HG03025 (cell line): ENCODE data around the gene SPIRE2.
"Not testable (repeated sequence)": the region's sequence is repeated elsewhere in the genome, so short reads cannot be mapped to it uniquely, and the experiment has no call there.

ENCODE experiments used
- ATAC-seq: cut with Tn5 transposase; IDR thresholded peaks from one replicate; pipeline ENCODE4 v1.9.1; 2021; ENCODE audit warnings: mild to moderate bottlenecking, moderate library complexity; ENCODE audit not compliant: unreplicated experiment, low FRiP score

SPIRE2 gene

DNA sequence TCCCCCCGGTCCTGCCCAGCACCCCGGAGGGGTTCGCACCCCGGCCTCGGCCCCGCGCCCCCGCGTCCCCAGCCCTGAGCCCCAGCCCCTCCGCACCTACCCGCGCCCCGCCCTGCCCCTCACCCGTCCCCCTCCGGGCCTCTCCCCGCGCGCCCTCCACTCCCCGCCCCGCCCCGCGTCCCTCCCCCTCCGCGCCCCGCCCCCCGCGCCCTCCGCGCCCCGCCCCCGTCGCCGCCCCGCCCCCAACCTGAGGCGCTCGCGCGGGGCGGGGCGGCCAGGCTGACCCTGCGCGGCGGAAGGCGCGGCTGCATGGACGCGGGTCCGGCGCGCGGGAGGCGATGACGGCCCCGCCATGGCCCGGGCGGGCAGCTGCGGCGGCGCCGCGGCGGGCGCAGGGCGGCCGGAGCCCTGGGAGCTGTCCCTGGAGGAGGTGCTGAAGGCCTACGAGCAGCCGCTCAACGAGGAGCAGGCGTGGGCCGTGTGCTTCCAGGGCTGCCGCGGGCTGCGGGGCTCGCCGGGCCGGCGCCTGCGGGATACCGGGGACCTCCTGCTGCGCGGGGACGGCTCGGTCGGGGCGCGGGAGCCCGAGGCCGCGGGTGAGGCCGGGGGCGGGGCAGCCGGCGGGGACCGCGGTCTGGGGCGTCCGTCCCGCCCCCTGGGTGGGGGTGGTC lies at the start of gene SPIRE2:
TSS of gene SPIRE2 (plus strand) at position 277 of the 671 bp plus-strand sequence. CDS start at position 353, 76 bp downstream.
- no peak for ATAC-seq

DNA sequence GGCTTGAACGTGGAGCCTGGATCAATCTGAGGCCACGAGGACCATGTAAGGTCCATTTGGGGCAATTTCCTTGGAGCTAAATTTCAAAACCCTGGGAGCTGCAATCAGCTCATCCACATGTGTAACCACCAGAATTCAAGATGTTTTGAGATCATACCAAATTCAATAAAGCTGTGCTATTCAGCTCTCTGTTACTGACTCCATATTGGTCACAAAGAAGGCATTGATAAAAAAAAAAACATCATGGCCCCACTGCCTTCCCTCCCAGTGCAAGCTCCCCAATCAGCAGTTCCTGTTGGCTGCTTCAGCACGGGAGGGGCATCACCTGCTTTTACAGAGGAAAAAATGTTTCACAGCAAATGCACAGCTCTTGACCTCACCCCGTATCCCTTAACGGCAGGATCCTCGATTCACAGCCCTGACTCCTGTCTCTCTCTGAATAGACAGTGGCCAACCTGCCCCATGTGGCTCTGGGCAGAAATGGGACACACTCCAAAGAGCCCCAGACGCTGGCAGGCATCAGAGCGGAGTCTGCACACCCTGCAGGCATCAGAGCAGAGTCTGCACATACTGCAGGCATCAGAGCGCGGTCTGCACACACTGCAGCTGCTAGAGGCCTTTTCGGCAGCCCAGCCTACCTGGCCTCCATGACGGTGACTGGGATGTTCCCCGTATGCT lies 48.9 kb upstream of the SPIRE2 start:
- ATAC-seq, result no peak

GRCh38 chr16:89779909-89780305 lies 48.4 kb upstream of the SPIRE2 start:
- no peak for ATAC-seq

GRCh38 chr16:89782489-89782888 lies 45.8 kb upstream of the SPIRE2 start:
- no peak for ATAC-seq

DNA sequence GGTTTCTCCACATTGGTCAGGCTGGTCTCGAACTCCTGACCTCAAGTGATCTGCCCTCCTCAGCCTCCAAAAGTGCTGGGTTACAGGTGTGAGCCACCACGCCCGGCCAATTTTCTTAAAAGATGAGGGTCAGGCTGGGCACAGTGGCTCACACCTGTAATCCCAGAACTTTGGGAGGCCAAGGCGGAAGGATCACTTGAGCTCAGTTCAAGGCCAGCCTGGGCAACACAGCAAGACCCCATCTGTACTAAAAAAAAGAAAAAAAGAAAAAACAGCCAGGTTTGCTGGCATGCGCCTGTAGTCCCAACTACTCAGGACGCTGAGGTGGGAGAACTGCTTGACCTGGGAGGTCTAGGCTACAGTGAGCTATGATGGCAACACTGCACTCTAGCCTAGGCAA lies 44.3 kb upstream of the SPIRE2 start:
- not testable (repeated sequence) for ATAC-seq

- no peak for ATAC-seq
Measured at GRCh38 chr16:89784406-89784805, 43.9 kb upstream of the SPIRE2 start.

DNA sequence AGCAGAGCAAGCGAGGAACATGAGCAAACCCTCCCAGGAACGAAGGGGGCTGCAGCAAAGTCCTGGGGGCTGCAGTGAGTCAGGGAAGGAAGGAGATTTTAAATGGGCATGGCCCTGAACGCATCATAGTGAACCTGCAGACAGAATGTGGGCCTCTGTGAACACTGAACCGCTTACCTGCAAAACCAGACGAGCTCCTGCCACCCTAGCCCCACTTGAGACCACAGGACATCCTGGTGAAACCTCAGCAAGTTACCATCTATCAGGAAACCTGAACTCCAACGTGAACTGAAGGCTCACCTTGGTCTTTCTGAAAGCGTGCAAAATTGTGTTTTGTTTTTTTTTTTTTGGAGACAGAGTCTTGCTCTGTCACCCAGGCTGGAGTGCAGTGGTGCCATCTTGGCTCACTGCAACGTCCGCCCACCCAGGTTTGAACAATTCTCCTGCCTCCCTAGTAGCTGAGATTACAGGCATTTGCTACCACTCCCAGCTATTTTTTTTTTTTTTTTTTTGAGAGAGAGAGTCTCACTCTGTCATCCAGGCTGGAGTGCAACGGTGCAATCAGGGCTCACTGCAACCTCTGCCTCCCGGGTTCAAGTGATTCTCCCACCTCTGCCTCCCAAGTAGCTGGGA lies 42.6 kb upstream of the SPIRE2 start:
- ATAC-seq, result no peak

GRCh38 chr16:89786474-89787364 lies 41.6 kb upstream of the SPIRE2 start:
- no peak for ATAC-seq

DNA sequence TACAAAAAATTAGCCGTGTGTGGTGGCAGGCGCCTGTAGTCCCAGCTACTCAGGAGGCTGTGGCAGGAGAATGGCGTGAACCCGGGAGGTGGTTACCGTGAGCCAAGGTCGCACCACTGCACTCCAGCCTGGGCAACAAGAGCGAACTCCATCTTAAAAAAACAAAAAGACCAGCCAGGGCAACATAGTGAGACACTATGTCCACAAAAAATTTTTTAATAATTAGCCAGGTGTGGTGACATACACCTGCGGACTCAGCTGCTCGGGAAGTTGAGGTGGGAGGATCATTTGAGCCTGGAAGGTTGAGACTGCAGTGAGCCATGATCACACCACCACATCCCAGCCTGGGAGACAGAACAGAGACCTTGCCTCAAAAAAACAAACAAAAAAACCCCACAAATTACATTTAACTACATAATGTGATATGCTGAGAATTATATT lies 40.9 kb upstream of the SPIRE2 start:
- ATAC-seq, result no peak

- ATAC-seq, result no peak
Measured at GRCh38 chr16:89791278-89791995, 36.8 kb upstream of the SPIRE2 start.

- not testable (repeated sequence) for ATAC-seq
Measured at GRCh38 chr16:89793092-89793491, 35.2 kb upstream of the SPIRE2 start.

- no peak for ATAC-seq
Measured at GRCh38 chr16:89793955-89794354, 34.3 kb upstream of the SPIRE2 start.

GRCh38 chr16:89795676-89796075 lies 32.6 kb upstream of the SPIRE2 start:
- no peak for ATAC-seq

DNA sequence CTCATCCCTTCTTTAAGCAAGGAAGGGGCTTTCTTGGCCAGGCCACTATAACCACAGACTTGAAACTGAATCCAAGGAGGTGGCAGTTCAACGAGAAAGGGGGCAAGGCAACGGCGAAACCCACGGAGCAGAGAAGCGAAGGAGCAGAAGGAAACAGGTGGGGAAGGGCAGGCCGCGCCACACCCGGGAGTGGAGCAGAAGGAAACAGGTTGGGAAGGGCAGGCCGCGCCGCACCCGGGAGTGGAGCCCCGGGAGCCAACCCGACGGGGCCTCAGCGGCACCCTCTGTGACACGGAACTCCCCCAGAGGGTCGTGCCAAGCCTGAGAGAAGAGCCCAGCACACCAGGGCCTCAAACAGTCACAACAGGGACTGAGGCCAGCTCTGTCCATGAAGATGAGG lies 32.2 kb upstream of the SPIRE2 start:
- no peak for ATAC-seq

DNA sequence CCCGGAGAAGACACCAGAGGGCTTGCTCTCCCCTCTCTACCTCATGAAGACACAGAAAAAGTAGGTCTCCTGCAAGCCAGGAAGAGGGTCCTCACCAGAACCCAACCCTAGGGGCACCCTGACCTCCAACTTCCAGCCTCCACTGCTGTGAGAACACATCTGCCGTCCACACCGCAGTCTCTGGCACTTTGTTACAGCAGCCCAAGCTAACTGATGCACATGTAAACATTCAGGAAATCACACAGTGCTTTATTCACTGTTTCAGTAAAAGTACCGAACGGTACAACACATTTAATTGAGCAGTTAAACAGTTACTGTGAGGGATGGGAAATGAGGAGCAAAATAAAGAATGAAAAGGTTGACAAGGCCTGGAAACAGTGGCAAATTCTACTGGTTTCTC lies 30.1 kb upstream of the SPIRE2 start:
- ATAC-seq, result no peak

- ATAC-seq, result no peak
Measured at GRCh38 chr16:89798832-89799370, 29.4 kb upstream of the SPIRE2 start.

DNA sequence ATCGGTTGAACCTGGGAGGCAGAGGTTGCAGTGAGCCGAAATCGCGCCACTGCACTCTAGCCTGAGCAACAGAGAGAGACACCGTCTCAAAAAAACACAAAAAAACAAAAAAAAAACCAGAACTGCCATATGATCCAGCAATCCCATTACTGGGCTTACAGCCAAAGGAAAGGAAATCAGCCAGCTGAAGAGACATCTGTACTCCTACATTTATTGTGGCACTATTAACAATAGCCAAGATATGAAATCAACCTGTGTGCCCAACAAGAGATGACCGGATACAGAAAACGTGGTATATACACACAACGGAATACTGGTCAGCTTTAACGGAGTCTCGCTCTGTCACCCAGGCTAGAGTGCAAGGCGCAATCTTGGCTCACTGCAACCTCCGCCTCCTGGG lies 26.5 kb upstream of the SPIRE2 start:
- ATAC-seq, result no peak

DNA sequence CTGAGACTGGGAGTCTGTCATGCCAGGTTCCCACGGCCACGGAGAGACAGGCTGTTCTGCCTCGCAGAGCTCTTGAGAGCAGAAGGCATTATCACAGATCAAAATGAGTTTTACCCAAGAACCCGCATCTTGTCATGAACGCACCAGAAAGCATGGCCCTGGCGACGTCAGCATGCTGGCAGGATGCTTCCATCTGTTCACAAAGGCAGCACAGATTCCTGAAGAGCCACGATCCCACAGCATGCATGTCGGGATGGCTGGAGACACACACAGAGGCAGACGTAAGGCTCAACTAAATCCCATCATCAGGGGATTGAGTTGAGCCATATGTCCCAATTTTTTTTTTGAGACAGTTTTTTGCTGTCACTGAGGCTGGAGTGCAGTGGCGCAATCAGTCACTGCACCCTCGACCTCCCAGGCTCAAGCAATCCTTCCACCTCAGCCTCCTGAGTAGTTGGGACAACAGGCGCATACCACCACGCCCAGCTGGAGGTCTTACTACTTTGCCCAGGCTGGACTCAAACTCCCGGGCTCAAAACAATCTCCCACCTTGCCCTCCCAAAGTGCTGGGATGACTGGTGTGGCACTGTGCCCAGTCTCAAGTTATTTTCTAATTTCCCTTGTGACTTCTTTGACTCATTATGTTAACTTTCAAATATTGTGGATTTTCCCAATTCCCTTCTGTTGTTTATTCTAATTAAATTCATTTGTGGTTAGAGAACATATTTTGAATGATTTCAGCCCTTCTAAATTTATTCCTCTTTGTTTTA lies 23.0 kb upstream of the SPIRE2 start:
- no peak for ATAC-seq

GRCh38 chr16:89806589-89807193 lies 21.6 kb upstream of the SPIRE2 start:
- ATAC-seq, result not testable (repeated sequence)
